ES-I3 (cell line): ENCODE results near the gene CAB39.

Experiments used
- H3K36me3 ChIP-seq: 2 replicates; pipeline ENCODE4 v1.6.1; 2013; ENCODE audit warnings: mild to moderate bottlenecking, low read length, control low read depth, moderate library complexity; ENCODE audit not compliant: insufficient read depth
- H3K4me1 ChIP-seq: 2 replicates; pipeline ENCODE4 v1.6.1; 2013; ENCODE audit warnings: mild to moderate bottlenecking, control low read depth, low read length; ENCODE audit not compliant: insufficient read depth
- H3K9ac ChIP-seq: 2 replicates; pipeline ENCODE4 v1.6.1; 2013; ENCODE audit warnings: low read depth, mild to moderate bottlenecking, low read length, moderate library complexity
- H3K9me3 ChIP-seq: 2 replicates; pipeline ENCODE4 v1.6.1; 2013; ENCODE audit warnings: mild to moderate bottlenecking, low read length, moderate library complexity; ENCODE audit not compliant: control insufficient read depth, insufficient read depth

The CAB39 gene

GRCh38 chr2:230781130-230781797, 68.6 kb downstream of the CAB39 start:
- H3K9ac ChIP-seq, result no peak overlapping the region
- no peaks in the 10 kb centered on the region for H3K4me1 ChIP-seq
- H3K9me3 ChIP-seq, result peaks cover 11% of the 10 kb centered on the region
- peaks cover 6% of the 10 kb centered on the region for H3K36me3 ChIP-seq

- H3K4me1 ChIP-seq, result no peaks in the 10 kb centered on the region
- H3K9me3 ChIP-seq, result peaks cover 18% of the 10 kb centered on the region
- H3K9ac ChIP-seq, result no peak overlapping the region
- H3K36me3 ChIP-seq, result peaks cover 6% of the 10 kb centered on the region
Observed at GRCh38 chr2:230783101-230783500, 70.5 kb downstream of the CAB39 start.

- no peaks in the 10 kb centered on the region for H3K4me1 ChIP-seq
- H3K9ac ChIP-seq, result no peak overlapping the region
- H3K36me3 ChIP-seq, result peaks cover 9% of the 10 kb centered on the region
- peaks cover 18% of the 10 kb centered on the region for H3K9me3 ChIP-seq
Observed at GRCh38 chr2:230784795-230785194, 72.2 kb downstream of the CAB39 start.

GRCh38 chr2:230785346-230785745, 72.7 kb downstream of the CAB39 start:
- H3K9ac ChIP-seq, result no peak overlapping the region
- no peaks in the 10 kb centered on the region for H3K4me1 ChIP-seq
- H3K9me3 ChIP-seq, result peaks cover 18% of the 10 kb centered on the region
- peaks cover 10% of the 10 kb centered on the region for H3K36me3 ChIP-seq

- no peaks in the 10 kb centered on the region for H3K4me1 ChIP-seq
- peaks cover 18% of the 10 kb centered on the region for H3K9me3 ChIP-seq
- no peak overlapping the region for H3K9ac ChIP-seq
- H3K36me3 ChIP-seq, result peaks cover 17% of the 10 kb centered on the region
Observed at GRCh38 chr2:230787101-230787500, 74.5 kb downstream of the CAB39 start.

GRCh38 chr2:230788554-230789175, 76.0 kb downstream of the CAB39 start:
- peaks cover 2% of the 10 kb centered on the region for H3K4me1 ChIP-seq
- peaks cover 19% of the 10 kb centered on the region for H3K36me3 ChIP-seq
- H3K9ac ChIP-seq, result no peak overlapping the region
- H3K9me3 ChIP-seq, result peaks cover 17% of the 10 kb centered on the region

GRCh38 chr2:230790981-230791380, 78.3 kb downstream of the CAB39 start:
- Histone ChIP-seq H3K36me3 (peaks cover 17% of the 10 kb centered on the region), H3K9me3 (peaks cover 8% of the 10 kb centered on the region; the same call in 1 of the 2 replicates), H3K4me1 (peaks cover 13% of the 10 kb centered on the region), H3K9ac (no peak overlapping the region)

GRCh38 chr2:230793572-230794359, 81.1 kb downstream of the CAB39 start:
- no peak overlapping the region for H3K9ac ChIP-seq
- peaks cover 17% of the 10 kb centered on the region for H3K36me3 ChIP-seq
- H3K9me3 ChIP-seq, result no peaks in the 10 kb centered on the region
- H3K4me1 ChIP-seq, result peaks cover 21% of the 10 kb centered on the region

GRCh38 chr2:230794497-230794896, 81.9 kb downstream of the CAB39 start:
- no peak overlapping the region for H3K9ac ChIP-seq
- no peaks in the 10 kb centered on the region for H3K9me3 ChIP-seq
- H3K36me3 ChIP-seq, result peaks cover 13% of the 10 kb centered on the region
- peaks cover 21% of the 10 kb centered on the region for H3K4me1 ChIP-seq

GRCh38 chr2:230795856-230796255, 83.2 kb downstream of the CAB39 start:
- no peak overlapping the region for H3K9ac ChIP-seq
- H3K9me3 ChIP-seq, result no peaks in the 10 kb centered on the region
- H3K4me1 ChIP-seq, result peaks cover 21% of the 10 kb centered on the region
- peaks cover 7% of the 10 kb centered on the region for H3K36me3 ChIP-seq

- Histone ChIP-seq H3K9ac (no peak overlapping the region), H3K4me1 (peaks cover 21% of the 10 kb centered on the region), H3K36me3 (peaks cover 5% of the 10 kb centered on the region), H3K9me3 (no peaks in the 10 kb centered on the region)
Observed at GRCh38 chr2:230796280-230796862, 83.7 kb downstream of the CAB39 start.

GRCh38 chr2:230797515-230798495, 85.2 kb downstream of the CAB39 start:
- Histone ChIP-seq H3K4me1 (peaks cover 21% of the 10 kb centered on the region), H3K9ac (no peak overlapping the region)

GRCh38 chr2:230798769-230799399, 86.2 kb downstream of the CAB39 start:
- no peaks in the 10 kb centered on the region for H3K9me3 ChIP-seq
- H3K4me1 ChIP-seq, result peaks cover 17% of the 10 kb centered on the region
- H3K36me3 ChIP-seq, result peaks cover under 1% of the 10 kb centered on the region
- H3K9ac ChIP-seq, result no peak overlapping the region

More at GRCh38 chr2:230797515-230798495, 85.2 kb downstream of the CAB39 start:
- Histone ChIP-seq H3K36me3 (peaks cover 5% of the 10 kb centered on the region), H3K9me3 (no peaks in the 10 kb centered on the region)
